ENCODE data around the gene PDPR.
"Not testable (repeated sequence)": the region's sequence is repeated elsewhere in the genome, so short reads cannot be mapped to it uniquely, and the experiment has no call there.

- TF ChIP-seq, protein P1, sequence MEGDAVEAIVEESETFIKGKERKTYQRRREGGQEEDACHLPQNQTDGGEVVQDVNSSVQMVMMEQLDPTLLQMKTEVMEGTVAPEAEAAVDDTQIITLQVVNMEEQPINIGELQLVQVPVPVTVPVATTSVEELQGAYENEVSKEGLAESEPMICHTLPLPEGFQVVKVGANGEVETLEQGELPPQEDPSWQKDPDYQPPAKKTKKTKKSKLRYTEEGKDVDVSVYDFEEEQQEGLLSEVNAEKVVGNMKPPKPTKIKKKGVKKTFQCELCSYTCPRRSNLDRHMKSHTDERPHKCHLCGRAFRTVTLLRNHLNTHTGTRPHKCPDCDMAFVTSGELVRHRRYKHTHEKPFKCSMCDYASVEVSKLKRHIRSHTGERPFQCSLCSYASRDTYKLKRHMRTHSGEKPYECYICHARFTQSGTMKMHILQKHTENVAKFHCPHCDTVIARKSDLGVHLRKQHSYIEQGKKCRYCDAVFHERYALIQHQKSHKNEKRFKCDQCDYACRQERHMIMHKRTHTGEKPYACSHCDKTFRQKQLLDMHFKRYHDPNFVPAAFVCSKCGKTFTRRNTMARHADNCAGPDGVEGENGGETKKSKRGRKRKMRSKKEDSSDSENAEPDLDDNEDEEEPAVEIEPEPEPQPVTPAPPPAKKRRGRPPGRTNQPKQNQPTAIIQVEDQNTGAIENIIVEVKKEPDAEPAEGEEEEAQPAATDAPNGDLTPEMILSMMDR (IDR thresholded peaks at IDR 0.05 in 2 of 3, conservative IDR thresholded peaks at IDR 0.05 in 1 of 3; ENCODE audit: borderline replicate concordance in 1 of 3, insufficient read depth in 1 of 3, low read depth in 2 of 3, low read length in 2 of 3), result not testable (repeated sequence)
- not testable (repeated sequence) for TF ChIP-seq ZBTB33 (IDR thresholded peaks at IDR 0.05; ENCODE audit: extremely low read depth, insufficient replicate concordance, low read length); EZH2 (IDR thresholded peaks at IDR 0.05); SRF (IDR thresholded peaks at IDR 0.05; ENCODE audit: low read depth); SP1 (IDR thresholded peaks at IDR 0.05; ENCODE audit: low read depth); RAD21 (IDR thresholded peaks at IDR 0.05; ENCODE audit: low read depth); SIN3A (IDR thresholded peaks at IDR 0.05; ENCODE audit: low read depth); ZNF274 (IDR thresholded peaks at IDR 0.05; ENCODE audit: low read depth, low read length); YY1 (IDR thresholded peaks at IDR 0.05; ENCODE audit: extremely low read depth, insufficient replicate concordance, low read depth, low read length); EZH2phosphoT487 (IDR thresholded peaks at IDR 0.05; ENCODE audit: borderline replicate concordance); POLR2AphosphoS5 (IDR thresholded peaks at IDR 0.05; ENCODE audit: low read depth, low read length); POLR2A (IDR thresholded peaks at IDR 0.05; ENCODE audit: borderline replicate concordance, extremely low read depth, insufficient read depth, insufficient read length); ATF3 (IDR thresholded peaks at IDR 0.05)
- TF ChIP-seq, protein P2, sequence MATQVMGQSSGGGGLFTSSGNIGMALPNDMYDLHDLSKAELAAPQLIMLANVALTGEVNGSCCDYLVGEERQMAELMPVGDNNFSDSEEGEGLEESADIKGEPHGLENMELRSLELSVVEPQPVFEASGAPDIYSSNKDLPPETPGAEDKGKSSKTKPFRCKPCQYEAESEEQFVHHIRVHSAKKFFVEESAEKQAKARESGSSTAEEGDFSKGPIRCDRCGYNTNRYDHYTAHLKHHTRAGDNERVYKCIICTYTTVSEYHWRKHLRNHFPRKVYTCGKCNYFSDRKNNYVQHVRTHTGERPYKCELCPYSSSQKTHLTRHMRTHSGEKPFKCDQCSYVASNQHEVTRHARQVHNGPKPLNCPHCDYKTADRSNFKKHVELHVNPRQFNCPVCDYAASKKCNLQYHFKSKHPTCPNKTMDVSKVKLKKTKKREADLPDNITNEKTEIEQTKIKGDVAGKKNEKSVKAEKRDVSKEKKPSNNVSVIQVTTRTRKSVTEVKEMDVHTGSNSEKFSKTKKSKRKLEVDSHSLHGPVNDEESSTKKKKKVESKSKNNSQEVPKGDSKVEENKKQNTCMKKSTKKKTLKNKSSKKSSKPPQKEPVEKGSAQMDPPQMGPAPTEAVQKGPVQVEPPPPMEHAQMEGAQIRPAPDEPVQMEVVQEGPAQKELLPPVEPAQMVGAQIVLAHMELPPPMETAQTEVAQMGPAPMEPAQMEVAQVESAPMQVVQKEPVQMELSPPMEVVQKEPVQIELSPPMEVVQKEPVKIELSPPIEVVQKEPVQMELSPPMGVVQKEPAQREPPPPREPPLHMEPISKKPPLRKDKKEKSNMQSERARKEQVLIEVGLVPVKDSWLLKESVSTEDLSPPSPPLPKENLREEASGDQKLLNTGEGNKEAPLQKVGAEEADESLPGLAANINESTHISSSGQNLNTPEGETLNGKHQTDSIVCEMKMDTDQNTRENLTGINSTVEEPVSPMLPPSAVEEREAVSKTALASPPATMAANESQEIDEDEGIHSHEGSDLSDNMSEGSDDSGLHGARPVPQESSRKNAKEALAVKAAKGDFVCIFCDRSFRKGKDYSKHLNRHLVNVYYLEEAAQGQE (IDR thresholded peaks at IDR 0.05; ENCODE audit: low read depth), result not testable (repeated sequence)
These were observed 28.6 kb downstream of the PDPR start for GRCh38 chr16:70142739-70143138.

All from HCT116 (cell line).